ENCODE results near the gene H2BK1.

GRCh38 chr7:151201751-151202150 is 8.5 kb downstream of the H2BK1 start:
- TF ChIP-seq, protein P1, sequence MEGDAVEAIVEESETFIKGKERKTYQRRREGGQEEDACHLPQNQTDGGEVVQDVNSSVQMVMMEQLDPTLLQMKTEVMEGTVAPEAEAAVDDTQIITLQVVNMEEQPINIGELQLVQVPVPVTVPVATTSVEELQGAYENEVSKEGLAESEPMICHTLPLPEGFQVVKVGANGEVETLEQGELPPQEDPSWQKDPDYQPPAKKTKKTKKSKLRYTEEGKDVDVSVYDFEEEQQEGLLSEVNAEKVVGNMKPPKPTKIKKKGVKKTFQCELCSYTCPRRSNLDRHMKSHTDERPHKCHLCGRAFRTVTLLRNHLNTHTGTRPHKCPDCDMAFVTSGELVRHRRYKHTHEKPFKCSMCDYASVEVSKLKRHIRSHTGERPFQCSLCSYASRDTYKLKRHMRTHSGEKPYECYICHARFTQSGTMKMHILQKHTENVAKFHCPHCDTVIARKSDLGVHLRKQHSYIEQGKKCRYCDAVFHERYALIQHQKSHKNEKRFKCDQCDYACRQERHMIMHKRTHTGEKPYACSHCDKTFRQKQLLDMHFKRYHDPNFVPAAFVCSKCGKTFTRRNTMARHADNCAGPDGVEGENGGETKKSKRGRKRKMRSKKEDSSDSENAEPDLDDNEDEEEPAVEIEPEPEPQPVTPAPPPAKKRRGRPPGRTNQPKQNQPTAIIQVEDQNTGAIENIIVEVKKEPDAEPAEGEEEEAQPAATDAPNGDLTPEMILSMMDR (IDR thresholded peaks at IDR 0.05), result no peak
- TF ChIP-seq POLR2AphosphoS5 (IDR thresholded peaks at IDR 0.05; ENCODE audit: insufficient read depth in 1 of 2, low read depth in 1 of 2), result no peak
- TF ChIP-seq POLR2A (IDR thresholded peaks at IDR 0.05), result no peak

Data from vagina (tissue), 2 donors.